ENCODE data around the gene ZNF792. TPM values are rescaled to one million over a fixed set of nuclear protein-coding genes. Genes with fewer than 3 reads are reported as not detected.
A peak's percentile ranks its signal among the peaks of the same experiment; 100 is the strongest.
"Not testable (repeated sequence)": the region's sequence is repeated elsewhere in the genome, so short reads cannot be mapped to it uniquely, and the experiment has no call there.

Gene ZNF792
- total and polyA plus RNA-seq, 5 donors from 2014 or later: 15.5 to 24.7 (median 19.5) TPM

DNA sequence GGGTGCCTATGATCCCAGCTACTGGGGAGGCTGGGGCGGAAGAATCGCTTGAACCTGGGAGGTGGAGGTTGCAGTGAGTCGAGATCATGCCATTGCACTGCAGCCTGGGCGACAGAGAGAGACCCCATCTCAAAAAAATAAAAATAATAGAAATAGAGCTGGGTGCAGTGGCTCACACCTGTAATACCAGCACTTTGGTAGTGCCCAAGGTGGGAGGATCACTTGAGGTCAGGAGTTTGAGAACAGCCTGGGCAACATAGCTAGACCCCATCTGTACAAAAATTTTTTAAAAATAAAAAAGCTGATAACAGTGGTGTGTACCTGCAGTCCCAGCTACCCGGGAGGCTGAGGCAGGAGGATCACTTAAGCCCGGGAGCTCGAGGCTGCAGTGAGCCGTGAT, 43.4 kb upstream of the ZNF792 start:
- H3K4me1 Mint-ChIP-seq: peaks cover 0 to 71% (median 42%) of the 10 kb centered on the region in 4 donors
- not testable (repeated sequence) for DNase-seq; ATAC-seq (ENCODE audit: low read depth in 2 of 2); H3K9me3 Mint-ChIP-seq; H3K4me3 ChIP-seq (ENCODE audit: low read depth, low read length); H3K27me3 ChIP-seq (ENCODE audit: control insufficient read depth, insufficient read depth, low read length); H3K4me3 Mint-ChIP-seq; H3K27ac ChIP-seq (ENCODE audit: insufficient read depth, low read length, poor library complexity, severe bottlenecking); H3K27me3 Mint-ChIP-seq; H3K27ac Mint-ChIP-seq; H3K9me3 ChIP-seq (ENCODE audit: control insufficient read depth in 2 of 2, low read length in 2 of 2)
- peaks cover 43% of the 10 kb centered on the region for H3K36me3 ChIP-seq (ENCODE audit: control insufficient read depth, insufficient read depth, low read length)
- peaks cover 41% of the 10 kb centered on the region for H3K4me1 ChIP-seq (ENCODE audit: control insufficient read depth, insufficient read depth, low read length, poor library complexity, severe bottlenecking)
- peaks cover 28% of the 10 kb centered on the region for H3K36me3 Mint-ChIP-seq

DNA sequence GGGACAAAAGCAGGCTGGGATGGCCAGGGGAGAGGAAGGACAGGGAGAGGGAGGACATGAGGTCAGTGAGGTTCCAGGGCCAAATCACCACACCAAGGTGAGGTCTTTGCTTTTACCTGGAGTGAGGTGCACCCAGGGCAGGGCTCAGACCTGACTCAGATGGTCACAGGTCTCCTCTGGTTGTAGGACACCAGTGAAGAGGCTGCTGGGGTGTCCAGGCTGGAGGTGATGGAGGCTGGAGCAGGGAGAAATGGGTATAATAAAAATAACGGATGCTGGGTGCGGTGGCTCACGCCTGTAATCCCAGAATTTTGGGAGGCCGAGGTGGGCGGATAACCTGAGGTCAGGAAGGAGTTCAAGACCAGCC, 43.0 kb upstream of the ZNF792 start:
- peaks cover 43% of the 10 kb centered on the region for H3K36me3 ChIP-seq (ENCODE audit: control insufficient read depth, insufficient read depth, low read length)
- Mint-ChIP-seq H3K4me3 (peak overlapping the region in 1 of 4 donors; percentile 69), H3K9me3 (no peaks in the 10 kb centered on the region), H3K27me3 (no peaks in the 10 kb centered on the region), H3K27ac (peak overlapping the region; percentile 59 to 90 (median 87)), H3K36me3 (peaks cover 26% of the 10 kb centered on the region), H3K4me1 (peaks cover 0 to 71% (median 42%) of the 10 kb centered on the region in 4 donors)
- no peaks in the 10 kb centered on the region for H3K27me3 ChIP-seq (ENCODE audit: control insufficient read depth, insufficient read depth, low read length)
- H3K4me1 ChIP-seq (ENCODE audit: control insufficient read depth, insufficient read depth, low read length, poor library complexity, severe bottlenecking): peaks cover 41% of the 10 kb centered on the region
- H3K9me3 ChIP-seq (ENCODE audit: control insufficient read depth in 2 of 2, low read length in 2 of 2): no peaks in the 10 kb centered on the region
- no peak for ATAC-seq (ENCODE audit: low read depth in 2 of 2)
- no peak for DNase-seq
- H3K4me3 ChIP-seq (ENCODE audit: low read depth, low read length): no peak overlapping the region
- no peak overlapping the region for H3K27ac ChIP-seq (ENCODE audit: insufficient read depth, low read length, poor library complexity, severe bottlenecking)

DNA sequence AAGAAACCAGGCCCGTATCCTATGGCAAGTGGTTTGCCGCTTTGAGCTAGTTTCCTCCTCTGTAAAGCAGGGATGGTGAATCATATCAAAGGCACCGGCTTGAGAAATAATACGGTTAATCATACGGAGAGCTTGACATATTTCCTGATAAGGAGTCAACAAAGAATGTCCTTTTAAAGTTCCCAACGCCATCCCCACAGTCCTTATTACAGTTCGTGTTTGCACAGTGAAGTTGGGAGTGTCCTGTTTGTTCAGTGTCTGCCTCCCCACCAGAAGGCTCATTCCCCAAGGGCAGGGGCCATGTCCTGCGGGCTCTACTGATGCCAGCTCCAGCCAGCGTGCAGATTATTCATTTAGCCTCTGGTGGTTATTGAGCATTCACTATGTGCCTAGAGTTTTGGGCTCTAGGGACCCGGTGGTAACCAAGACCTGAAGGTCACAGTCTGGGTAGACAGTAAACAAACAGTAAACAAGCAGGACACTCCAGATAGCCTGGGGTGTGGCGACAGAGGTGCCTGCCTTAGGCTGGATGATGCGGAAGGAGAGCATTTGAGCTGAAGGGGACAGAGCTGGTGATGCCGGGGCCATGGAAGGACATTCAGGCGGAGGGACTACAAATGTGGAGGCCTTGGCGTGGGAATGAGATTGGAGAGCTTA, 42.4 kb upstream of the ZNF792 start:
- ATAC-seq (ENCODE audit: low read depth in 2 of 2) (no peak), DNase-seq (no peak)
- no peaks in the 10 kb centered on the region for H3K9me3 Mint-ChIP-seq
- peak overlapping the region in 2 of 4 donors; percentile 64 to 69 for H3K4me3 Mint-ChIP-seq
- no peak overlapping the region for H3K4me3 ChIP-seq (ENCODE audit: low read depth, low read length)
- peaks cover 0 to 72% (median 41%) of the 10 kb centered on the region in 4 donors for H3K4me1 Mint-ChIP-seq
- H3K27me3 ChIP-seq (ENCODE audit: control insufficient read depth, insufficient read depth, low read length): no peaks in the 10 kb centered on the region
- H3K36me3 Mint-ChIP-seq: peaks cover 26% of the 10 kb centered on the region
- H3K27ac ChIP-seq (ENCODE audit: insufficient read depth, low read length, poor library complexity, severe bottlenecking): no peak overlapping the region
- H3K9me3 ChIP-seq (ENCODE audit: control insufficient read depth in 2 of 2, low read length in 2 of 2): no peaks in the 10 kb centered on the region
- H3K27me3 Mint-ChIP-seq: no peaks in the 10 kb centered on the region
- peaks cover 39% of the 10 kb centered on the region for H3K36me3 ChIP-seq (ENCODE audit: control insufficient read depth, insufficient read depth, low read length)
- peaks cover 41% of the 10 kb centered on the region for H3K4me1 ChIP-seq (ENCODE audit: control insufficient read depth, insufficient read depth, low read length, poor library complexity, severe bottlenecking)
- peak overlapping the region; percentile 73 to 90 (median 87) for H3K27ac Mint-ChIP-seq

DNA sequence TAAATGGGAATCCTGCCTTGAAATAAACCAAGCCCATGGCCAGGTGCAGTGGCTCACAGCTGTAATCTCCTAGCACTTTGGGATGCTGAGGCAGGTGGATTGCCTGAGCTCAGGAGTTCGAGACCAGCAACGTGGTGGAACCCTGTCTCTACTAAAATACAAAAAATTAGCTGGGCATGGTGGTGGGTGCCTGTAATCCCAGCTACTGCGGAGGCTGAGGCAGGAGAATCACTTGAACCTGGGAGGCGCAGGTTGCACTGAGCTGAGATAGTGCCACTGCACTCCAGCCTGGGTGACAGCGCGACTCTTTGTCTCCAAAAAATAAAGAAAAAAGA, 41.9 kb upstream of the ZNF792 start:
- Mint-ChIP-seq H3K27ac (peak overlapping the region in 2 of 3 donors; percentile 73 to 90), H3K36me3 (peaks cover 29% of the 10 kb centered on the region), H3K4me3 (peak overlapping the region in 2 of 4 donors; percentile 51 to 64), H3K4me1 (peaks cover 0 to 72% (median 41%) of the 10 kb centered on the region in 4 donors)
- H3K9me3 Mint-ChIP-seq; H3K4me3 ChIP-seq (ENCODE audit: low read depth, low read length); ATAC-seq (ENCODE audit: low read depth in 2 of 2); H3K27me3 Mint-ChIP-seq; H3K27me3 ChIP-seq (ENCODE audit: control insufficient read depth, insufficient read depth, low read length); DNase-seq; H3K27ac ChIP-seq (ENCODE audit: insufficient read depth, low read length, poor library complexity, severe bottlenecking); H3K9me3 ChIP-seq (ENCODE audit: control insufficient read depth in 2 of 2, low read length in 2 of 2): not testable (repeated sequence)
- Histone ChIP-seq H3K36me3 (ENCODE audit: control insufficient read depth, insufficient read depth, low read length) (peaks cover 34% of the 10 kb centered on the region), H3K4me1 (ENCODE audit: control insufficient read depth, insufficient read depth, low read length, poor library complexity, severe bottlenecking) (peaks cover 41% of the 10 kb centered on the region)

DNA sequence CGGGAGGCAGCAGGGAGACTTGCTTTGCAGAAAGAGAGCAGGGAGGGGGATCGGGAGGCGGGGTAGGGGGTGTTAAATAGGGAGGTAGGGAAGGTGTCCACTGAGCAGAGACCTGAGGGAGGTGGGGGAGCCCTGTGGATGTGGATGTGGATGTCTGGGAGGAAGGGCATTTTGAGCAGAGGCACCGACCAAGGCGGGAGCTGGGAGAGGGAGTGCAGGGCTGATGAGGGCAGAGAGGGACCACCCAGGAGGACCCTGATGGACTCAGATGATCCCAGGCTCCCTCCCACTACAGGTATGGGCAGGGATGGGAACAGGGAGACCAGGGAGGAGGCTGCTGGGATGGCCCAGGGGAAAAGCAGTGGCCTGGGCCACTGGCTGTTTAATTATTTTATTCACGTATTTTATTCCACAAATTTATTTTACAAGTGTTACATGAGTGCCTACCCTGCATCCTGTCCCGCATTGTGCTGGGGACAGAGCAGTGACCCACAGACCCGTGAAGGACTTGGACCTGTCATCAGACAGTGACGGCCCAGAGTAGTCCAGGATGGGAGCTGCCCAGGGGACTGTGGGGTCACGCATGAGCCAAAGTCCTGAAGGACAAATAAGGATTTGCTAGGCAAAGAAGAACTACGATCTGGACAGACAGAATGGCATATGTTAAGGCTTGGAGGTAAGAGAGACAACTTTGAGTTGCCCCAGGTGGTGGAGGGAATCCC, 41.4 kb upstream of the ZNF792 start:
- H3K4me1 ChIP-seq (ENCODE audit: control insufficient read depth, insufficient read depth, low read length, poor library complexity, severe bottlenecking): peaks cover 45% of the 10 kb centered on the region
- no peak for ATAC-seq (ENCODE audit: low read depth in 2 of 2)

DNA sequence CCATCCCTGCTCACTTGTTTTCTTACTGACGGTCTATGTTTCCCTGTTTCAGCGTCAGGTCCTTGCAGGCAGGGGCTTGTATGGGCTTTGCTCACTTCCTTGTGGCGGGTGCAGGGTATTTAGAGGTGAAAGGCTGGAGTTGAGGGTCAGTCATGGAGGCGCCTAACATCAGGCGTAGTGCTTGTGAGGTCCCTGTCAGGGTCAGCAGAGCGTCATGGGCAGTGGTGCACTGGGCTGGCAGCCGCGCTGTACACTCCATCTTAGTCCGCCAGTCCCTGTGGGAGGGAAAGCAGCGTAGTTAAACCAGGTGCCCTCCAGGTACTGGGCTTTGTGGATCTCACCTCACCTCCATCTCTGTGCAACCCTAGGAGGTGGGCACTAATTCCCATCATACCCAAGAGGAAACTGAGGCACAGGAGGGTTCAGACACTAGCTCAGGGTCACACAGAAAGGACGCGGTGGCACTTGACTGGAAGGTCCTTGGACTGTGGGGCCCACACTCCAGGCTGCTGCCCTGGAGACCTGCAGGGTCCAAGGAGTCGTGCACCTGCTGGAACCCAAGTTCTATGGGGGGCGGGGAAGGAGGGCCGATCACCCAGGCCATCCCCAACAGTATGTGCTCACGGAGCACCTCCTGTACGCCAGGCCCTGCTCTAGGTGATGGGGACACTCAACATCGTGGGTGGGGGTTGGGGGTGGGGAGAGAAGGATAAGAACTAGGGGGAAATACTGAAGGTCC, 40.7 kb upstream of the ZNF792 start:
- Mint-ChIP-seq H3K4me1 (peaks cover 0 to 64% (median 40%) of the 10 kb centered on the region in 4 donors), H3K36me3 (peaks cover 25% of the 10 kb centered on the region), H3K27me3 (no peaks in the 10 kb centered on the region), H3K4me3 (peak overlapping the region in 3 of 4 donors; percentile 9 to 99 (median 82)), H3K9me3 (no peaks in the 10 kb centered on the region), H3K27ac (peak overlapping the region; percentile 82 to 95 (median 90))
- Histone ChIP-seq H3K4me3 (ENCODE audit: low read depth, low read length) (no peak overlapping the region), H3K36me3 (ENCODE audit: control insufficient read depth, insufficient read depth, low read length) (peaks cover 22% of the 10 kb centered on the region), H3K9me3 (ENCODE audit: control insufficient read depth in 2 of 2, low read length in 2 of 2) (no peaks in the 10 kb centered on the region), H3K27me3 (ENCODE audit: control insufficient read depth, insufficient read depth, low read length) (no peaks in the 10 kb centered on the region), H3K27ac (ENCODE audit: insufficient read depth, low read length, poor library complexity, severe bottlenecking) (no peak overlapping the region), H3K4me1 (ENCODE audit: control insufficient read depth, insufficient read depth, low read length, poor library complexity, severe bottlenecking) (peaks cover 47% of the 10 kb centered on the region)
- no peak for ATAC-seq (ENCODE audit: low read depth in 2 of 2)
- no peak for DNase-seq

More for the DNA sequence above, 41.4 kb upstream of the ZNF792 start:
- Mint-ChIP-seq H3K4me3 (peak overlapping the region in 1 of 4 donors; percentile 10), H3K36me3 (peaks cover 28% of the 10 kb centered on the region), H3K27ac (peak overlapping the region; percentile 59 to 90 (median 82)), H3K9me3 (no peaks in the 10 kb centered on the region), H3K4me1 (peaks cover 0 to 68% (median 42%) of the 10 kb centered on the region in 4 donors), H3K27me3 (no peaks in the 10 kb centered on the region)
- Histone ChIP-seq H3K36me3 (ENCODE audit: control insufficient read depth, insufficient read depth, low read length) (peaks cover 30% of the 10 kb centered on the region), H3K27me3 (ENCODE audit: control insufficient read depth, insufficient read depth, low read length) (no peaks in the 10 kb centered on the region), H3K9me3 (ENCODE audit: control insufficient read depth in 2 of 2, low read length in 2 of 2) (no peaks in the 10 kb centered on the region), H3K27ac (ENCODE audit: insufficient read depth, low read length, poor library complexity, severe bottlenecking) (no peak overlapping the region), H3K4me3 (ENCODE audit: low read depth, low read length) (no peak overlapping the region)
- DNase-seq: no peak

DNA sequence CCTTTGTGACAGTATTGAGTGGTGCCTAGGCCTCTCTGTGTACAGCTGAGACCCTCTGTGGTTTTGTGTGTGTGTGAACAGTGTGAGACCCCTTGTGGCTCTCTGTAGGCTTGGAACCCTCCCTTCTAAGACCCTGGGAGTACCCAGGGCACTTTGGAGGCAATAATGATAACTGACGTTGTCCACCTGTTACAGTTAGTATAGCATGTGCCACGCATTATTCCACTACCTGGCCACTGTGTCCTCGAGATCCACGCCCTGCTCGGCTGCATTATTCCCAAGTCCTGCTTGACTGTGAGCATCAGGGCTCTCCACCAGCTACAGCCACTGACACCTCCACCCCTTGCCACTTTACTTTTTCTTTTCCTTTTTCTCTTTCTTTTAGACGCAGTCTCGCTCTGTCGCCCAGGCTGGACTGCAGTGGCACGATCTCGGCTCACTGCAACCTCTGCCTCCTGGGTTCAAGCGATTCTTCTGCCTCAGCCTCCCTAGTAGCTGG, 38.1 kb upstream of the ZNF792 start:
- peak overlapping the region; percentile 76 to 98 (median 95) for H3K27ac Mint-ChIP-seq
- ATAC-seq (ENCODE audit: low read depth in 2 of 2): no peak
- Histone ChIP-seq H3K4me3 (ENCODE audit: low read depth, low read length) (peak overlapping the region; percentile 82), H3K27ac (ENCODE audit: insufficient read depth, low read length, poor library complexity, severe bottlenecking) (peak overlapping the region; percentile 90), H3K9me3 (ENCODE audit: control insufficient read depth in 2 of 2, low read length in 2 of 2) (no peaks in the 10 kb centered on the region), H3K4me1 (ENCODE audit: control insufficient read depth, insufficient read depth, low read length, poor library complexity, severe bottlenecking) (peaks cover 73% of the 10 kb centered on the region), H3K36me3 (ENCODE audit: control insufficient read depth, insufficient read depth, low read length) (peaks cover 13% of the 10 kb centered on the region), H3K27me3 (ENCODE audit: control insufficient read depth, insufficient read depth, low read length) (no peaks in the 10 kb centered on the region)
- H3K36me3 Mint-ChIP-seq: peaks cover 21% of the 10 kb centered on the region
- H3K9me3 Mint-ChIP-seq: no peaks in the 10 kb centered on the region
- H3K4me1 Mint-ChIP-seq: peaks cover 6 to 82% (median 55%) of the 10 kb centered on the region in 4 donors
- peak overlapping the region; percentile 96 to 99 (median 98) for H3K4me3 Mint-ChIP-seq
- peaks cover 3% of the 10 kb centered on the region for H3K27me3 Mint-ChIP-seq
- DNase-seq: no peak

Data from CD4-positive, CD25-positive, alpha-beta regulatory T cell (primary cell).